NCI-H1048 (cell line): ENCODE measurements around the gene RGS12.
"Not testable (repeated sequence)": the region's sequence is repeated elsewhere in the genome, so short reads cannot be mapped to it uniquely, and the experiment has no call there.

ENCODE experiments used
- DNase-seq: peaks from one replicate; lab custom pipeline; 2025; lab: John Stamatoyannopoulos, UW

Gene RGS12

DNA sequence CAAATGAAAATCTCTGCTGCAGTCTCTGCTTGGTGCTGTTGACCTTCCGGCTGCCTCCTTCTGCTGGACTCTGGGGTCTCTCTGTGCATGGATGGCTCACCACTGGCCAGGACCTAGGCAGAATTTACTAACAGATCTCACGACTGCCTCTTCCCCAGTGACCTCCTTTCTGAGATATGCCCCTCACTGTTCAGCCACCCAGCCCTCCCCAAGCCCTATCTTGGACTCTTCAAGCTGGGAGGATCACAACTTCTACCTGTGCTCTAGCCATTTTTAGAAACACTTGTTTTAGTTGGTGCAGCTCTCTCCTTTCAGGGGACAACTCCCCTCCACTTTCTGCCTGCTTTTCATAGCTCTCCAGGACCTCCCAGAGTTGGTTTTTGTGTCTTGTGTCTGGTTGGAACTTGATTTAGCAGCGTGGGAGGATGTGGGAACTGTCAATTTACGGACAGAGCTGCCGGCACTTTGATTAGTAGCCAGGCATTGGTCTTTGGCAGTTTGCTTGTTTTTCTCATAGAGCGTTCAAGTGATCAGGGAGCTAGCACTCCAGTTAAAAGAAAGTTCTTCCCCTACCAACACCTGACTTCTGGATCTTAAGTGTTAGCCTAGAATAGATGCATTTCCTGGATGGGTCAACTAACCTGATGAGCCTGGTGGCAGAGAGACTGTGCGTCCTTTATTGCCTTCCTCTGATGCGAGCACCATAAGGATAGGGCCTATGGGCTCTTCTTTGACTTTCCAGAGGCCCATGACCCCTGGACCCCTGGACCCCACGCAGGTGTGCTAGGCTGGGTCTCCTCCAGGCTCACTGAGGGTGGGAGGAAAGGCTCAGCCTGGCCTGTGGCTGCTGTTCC lies 6.5 kb downstream of the RGS12 start:
- no peak for DNase-seq

DNA sequence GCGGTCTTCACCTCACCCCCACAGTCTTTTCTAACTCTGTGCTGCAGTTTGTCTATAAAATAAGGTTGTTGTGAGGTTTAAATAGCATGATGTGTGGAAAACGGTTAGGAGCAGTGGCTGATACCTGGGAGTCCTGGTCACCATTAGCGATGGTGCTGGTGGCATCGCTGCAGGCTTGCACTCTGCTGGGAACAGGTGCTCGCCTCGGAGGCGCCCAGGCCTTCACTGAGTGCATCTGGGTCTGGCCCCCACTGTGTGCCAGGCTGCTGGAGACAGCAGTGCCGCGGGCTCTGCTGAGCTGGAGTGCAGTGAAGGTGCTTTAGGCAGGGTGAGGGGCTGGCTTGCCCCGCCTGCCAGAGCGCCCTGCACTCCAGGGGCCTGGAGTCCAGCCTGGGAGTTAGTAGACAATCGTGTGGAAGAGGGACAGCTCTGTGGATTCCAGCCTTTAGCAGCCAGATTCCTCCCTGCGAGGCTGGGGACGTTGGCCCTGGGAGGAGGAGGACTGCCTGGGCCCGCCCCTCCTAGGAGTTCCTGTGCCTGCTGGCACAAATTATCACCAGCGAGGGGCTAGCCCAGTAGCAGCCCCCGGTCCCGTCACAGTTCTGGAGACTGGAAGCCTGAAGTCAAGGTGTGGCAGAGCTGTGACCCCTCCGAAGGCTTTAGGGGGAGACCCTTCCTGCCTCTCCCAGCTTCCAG lies 7.3 kb downstream of the RGS12 start:
- no peak for DNase-seq

DNA sequence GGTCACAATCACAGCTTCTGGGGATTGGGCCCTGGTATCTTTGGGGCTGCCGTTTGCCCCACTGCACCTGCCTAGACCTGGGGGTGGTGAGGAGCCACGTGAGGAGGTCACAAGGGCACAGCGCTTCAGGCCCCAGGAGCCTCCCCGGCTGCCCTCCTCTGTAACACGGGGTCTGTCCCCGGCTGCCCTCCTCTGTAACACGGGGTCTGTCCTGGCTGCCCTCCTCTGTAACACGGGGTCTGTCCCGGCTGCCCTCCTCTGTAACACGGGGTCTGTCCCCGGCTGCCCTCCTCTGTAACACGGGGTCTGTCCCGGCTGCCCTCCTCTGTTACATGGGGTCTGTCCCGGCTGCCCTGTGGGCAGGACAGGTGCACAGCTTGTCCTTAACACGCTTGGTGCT lies 8.1 kb downstream of the RGS12 start:
- not testable (repeated sequence) for DNase-seq

DNA sequence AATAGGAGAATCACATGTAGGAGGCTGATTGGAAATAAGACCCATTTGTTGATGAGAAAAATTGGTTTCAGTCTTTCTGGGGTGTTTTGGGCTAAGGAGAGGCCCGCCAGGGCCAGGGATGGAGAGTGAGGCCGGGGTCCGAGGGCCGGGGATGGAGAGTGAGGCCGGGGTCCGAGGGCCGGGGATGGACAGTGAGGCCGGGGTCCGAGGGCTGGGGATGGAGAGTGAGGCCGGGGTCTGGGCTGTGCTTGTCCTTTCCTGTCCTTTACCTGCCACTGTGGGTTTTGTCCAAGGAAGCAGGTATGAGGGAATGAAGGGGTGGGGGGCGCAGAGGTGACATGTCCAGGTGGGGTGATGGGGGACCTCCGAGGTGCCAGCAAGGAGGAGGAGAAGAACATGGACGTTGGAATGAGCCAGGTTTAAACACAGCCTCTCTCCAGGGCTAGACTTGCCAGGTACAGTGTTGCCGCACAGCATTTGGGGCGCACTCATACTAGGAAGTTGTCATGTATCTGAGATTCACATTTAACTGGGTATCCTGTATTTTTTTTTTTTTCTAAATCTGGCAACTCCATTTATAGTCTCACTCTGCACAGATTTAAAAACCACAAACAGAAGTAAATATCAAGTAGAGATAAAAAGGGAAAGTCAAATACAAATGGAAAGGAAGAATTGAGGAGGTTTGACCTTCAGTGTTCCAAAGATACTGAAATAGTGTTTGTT lies 8.8 kb downstream of the RGS12 start:
- no peak for DNase-seq

DNA sequence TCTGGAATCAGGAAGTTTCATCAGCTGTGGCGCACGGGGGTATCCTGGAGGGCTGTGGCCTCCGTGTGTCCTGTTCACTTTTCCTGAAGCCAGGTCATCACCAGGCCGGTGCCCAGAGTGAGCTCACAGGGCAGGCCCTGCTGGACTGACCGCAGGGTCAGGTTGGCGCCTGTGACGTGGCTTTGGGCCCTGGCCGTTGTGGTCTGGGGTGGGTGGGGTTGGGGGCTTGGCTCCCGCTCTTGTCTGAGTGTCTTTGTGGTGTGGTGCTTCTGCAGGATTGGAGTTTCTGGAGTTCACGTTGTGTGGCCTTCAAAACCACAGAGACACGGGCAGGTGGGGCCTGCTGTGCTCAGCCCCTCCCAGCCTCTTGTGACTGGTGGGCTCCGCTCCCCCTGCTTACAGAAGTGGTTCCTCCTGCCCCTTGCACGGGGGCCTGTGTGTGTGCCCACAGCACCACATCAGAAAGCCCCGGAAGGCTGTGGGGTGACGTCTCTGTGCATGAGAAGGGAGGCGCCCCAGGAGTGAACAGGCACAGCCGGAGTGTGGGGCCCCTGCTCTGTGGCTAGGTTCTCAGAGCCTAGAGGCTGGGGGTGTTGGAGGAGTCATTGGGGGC lies 9.5 kb downstream of the RGS12 start:
- DNase-seq, result no peak

DNA sequence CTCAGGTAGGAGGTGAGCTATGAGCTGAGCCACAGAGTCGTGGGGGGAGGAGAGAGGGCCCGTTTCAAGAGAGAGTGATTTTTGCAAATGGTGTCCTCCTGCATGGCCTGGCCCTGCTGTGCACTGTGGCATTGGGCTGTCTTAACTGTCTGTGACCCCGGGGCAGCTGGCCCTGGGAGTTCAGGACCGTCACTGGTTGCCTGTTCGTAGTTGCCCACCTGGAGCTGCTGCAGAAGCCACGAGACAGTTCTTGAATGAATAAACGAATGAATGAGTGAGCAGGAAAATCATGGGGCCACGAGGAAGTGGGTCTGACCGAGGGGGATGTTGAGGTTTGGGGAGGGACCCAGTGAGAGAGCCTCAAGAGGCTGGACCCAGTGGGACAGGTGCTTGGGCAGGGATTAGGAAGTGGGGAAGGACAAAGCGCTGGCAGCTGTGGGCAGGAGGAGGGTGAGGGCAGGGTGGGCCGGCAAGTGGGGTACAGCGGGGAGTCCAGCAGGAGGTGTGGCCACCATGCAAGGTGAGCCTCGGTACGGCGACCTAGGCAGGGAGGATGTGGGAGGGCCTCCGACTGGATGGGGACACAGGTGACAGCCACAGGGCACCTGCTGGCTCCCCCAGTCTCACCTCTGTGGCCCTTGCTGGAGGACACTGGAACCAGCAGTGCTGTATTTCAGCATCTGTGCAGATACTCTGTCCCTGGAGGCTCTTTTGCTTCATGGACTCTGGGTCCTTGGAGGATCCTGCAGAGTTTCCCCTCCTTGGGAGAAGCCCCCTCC lies 10.2 kb downstream of the RGS12 start:
- DNase-seq, result no peak

DNA sequence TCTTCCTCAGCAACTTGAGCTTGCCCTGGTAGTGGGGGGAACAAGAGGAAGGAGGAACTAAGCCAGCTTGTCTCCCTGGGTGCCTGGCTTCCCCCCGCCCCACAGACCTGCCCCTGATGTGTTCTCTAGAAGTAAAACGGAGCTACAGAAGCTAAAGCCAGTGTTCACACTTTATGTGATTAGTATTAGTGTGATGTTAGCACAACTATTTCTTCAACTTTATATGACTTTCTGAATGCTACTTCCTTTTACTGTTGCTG lies 10.7 kb downstream of the RGS12 start:
- no peak for DNase-seq

DNA sequence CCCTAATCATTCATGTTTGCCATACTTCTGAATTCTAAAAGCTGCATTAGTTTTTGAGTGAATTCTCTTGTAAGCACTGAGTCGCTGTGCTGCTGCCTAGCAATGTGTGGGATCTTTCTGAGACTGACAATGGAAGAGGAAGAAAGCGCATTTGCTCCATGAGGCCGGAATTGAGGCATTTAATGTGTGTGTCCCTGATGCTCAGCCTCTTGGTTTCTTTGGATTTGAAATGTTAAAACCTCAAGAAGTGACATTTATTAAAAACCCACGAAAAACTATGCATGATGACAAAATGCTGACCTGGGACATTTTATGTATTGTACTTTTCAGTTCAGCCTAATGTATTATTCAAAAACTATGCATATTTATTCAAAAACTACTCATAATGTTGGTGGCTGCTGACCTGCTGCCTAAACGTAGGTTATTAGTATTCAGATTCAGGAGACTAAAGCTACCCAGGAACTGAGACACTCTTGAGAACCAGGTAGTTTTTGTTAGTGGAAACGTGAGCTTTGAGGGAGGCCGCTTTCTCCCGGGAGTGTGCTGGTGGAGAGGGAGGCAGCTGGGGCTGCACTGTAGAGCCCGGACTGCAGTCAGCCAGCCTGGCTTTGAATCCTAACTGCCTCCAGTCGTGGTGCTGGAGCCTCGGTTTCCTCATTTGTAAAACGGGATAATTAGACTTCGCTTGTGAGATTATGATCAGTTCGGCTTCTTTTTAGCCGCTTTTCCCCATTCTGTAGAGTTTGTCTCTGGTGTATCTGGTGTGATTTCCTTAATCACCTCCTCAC lies 11.3 kb downstream of the RGS12 start:
- DNase-seq, result no peak

DNA sequence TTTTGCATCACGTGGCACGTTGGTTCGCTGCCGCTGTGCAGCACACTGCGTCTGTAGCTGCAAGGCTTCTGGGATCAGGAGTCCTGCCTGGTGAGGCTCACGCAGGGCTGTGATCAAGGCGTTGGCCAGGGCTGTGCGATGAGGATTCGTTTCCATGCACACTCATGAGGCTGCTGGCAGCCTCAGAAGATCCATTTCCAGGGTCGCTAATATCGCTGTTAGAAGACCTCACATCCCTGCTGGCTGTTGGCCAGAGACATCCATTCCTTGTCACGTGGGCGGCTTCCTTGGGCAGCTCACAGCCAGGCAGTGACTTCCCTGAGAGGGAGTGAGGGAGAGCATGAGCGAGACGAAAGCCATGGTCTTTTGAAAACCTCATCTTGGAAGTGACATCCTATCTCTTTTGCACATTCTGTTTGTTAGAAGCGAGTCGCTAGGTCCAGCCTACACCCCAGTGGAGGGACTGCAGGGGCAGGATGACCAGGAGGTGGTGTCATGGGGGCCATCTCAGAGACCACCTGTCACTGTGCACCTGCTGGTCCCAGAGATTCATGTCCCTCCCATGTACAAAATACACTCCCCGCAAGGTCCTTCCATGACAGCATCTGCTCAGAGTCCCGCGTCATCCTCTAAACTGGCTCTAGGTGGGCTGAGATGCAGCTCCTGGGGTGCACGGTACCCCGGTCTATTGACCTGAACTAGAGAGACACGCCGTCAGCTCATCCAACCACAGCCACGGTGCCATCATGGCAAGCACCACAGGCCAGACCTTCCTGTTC lies 12.2 kb downstream of the RGS12 start:
- DNase-seq, result no peak

DNA sequence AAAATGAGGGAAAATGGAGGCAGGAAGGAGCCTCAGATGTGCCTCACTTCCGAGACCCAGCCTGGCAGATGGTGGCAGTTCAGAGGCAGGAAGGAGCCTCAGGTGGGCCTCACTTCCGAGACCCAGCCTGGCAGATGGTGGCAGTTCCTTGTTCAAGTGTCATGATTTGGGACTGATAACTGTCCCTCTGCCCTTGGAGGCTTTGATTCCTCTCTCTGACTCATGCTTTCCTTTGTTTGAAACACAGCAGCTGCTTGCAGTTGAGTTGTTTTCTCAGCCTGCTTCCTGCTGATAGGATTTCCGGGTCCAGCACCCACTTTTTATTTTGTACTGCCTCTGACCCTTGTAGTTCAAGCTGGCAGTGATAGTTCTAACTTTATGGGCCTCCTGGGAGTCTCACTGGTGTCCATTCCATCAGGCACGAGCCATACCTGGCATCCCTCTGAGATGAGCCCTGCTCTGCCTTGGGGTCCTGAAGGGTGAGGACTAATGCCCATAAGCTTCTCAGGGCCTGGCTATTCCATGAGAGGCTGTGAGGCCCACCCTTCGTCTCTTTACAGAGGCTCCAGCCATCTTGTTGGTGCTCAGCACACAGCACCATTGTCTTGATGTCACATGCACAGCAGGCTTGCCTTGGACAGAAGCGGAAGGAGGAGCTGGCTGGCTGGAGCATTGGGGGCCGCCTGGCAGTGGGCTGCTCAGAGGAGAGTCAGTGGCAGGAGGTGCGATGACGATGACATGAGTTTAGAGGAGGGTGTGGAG lies 13.0 kb downstream of the RGS12 start:
- DNase-seq, result no peak

DNA sequence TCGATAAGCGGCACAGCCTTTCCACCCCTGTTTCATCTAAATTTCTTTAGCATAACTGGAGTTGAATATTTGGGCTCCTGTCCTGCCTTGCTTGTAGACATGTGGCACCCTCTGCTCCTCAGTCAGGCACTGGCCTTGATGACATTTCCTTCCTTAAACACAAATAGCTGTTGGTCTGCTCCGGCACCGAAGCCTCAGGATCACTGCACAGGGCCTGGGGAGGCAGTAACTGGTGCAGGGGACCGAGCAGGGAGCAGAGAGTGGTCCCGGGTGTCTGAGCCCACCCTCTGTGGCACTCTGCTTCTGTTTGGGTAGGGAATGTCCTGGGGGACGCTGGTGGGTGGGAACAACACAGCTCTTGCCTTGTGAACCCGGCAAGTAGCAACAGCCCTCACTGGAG lies 13.6 kb downstream of the RGS12 start:
- no peak for DNase-seq

DNA sequence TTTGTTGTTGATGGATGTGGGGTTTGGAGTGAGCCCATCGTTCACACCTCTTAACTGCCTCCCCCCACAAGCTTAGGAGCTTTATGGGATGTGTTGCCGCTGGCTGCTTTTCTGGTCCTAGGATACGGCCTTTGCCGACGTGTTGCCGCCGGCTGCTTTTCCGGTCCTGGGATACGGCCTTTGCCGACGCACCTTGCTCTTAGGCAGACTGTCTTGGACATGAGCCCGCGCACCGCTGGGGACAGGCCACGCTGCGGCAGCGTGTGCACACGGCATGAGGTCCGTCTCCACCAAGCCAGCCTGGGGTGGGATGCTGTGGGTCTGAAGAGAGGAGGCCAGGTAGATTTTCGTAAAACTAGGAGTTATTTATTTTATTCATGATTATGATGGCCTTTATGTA lies 14.2 kb downstream of the RGS12 start:
- DNase-seq, result no peak

DNA sequence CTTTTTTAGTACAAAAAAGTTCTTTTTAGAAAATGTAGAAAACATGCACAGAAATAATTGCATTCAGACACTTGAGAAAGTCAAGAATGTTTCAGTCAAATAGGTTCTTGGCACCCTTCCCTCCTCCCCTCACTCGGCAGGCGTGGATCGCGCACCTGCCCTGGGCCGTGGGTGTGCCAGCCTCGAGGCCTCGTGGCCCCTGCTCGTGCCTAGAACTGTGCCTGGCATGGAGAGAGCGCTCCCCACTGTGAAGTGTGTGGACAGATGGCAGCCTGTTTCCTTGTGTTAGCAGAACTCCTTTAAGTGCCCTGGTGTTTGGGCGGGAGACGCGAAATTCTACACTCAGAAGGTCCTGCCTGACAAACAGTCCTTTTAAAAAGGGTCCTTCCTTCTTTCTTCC lies 14.7 kb downstream of the RGS12 start:
- no peak for DNase-seq

DNA sequence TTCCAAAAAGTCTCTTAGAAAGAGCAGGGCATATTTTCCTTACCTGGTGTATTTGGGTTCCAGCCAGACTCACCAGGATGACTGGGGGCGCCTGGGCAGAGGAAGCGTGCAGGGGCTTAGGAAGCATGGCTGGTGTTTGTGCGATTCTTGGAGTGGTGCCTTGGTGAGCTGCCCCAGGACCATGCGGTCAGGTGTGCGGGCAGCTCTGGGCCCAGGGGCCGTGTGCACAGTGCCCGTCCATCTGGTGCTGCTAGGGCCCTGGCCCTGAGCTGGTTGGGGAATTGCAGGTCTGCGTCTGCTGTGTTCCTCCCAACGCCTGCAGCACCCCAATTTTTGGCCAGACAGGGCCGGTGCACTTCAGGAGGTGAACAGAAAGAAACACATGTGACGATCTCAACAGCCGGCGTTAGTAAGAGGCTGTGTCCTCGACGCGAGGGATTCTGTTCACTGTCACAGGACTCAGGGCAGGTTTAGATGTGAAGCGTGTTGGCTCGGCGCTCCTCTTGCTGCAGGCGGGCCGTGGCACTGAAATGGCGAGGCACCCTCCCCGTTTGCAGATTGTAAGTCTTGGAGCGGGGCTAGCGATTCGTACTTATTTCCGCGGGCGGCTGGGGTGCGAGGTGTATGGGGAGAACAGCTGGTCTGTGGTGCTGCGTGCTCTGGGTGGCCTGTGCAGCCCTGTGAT lies 15.2 kb downstream of the RGS12 start:
- DNase-seq, result no peak

DNA sequence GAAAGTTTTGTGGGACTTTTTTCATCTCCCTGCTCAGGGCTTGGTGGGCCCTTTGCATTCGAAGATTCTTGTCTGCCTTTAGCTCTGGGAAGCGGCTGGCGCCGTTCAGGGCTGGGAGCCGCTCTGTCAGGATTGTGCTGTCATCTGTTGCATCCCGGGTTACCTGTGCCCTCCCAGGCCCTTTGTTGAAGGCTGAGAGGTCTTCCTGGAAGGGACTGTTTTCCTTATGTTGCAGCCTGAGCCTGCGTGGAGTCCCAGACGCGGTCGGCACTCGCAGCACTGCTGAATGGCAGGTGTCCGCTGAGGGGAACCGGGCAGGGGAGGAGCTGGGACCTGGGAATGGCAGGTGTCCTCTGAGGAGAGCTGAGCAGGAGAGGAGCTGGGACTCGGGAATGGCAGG lies 15.9 kb downstream of the RGS12 start:
- no peak for DNase-seq

DNA sequence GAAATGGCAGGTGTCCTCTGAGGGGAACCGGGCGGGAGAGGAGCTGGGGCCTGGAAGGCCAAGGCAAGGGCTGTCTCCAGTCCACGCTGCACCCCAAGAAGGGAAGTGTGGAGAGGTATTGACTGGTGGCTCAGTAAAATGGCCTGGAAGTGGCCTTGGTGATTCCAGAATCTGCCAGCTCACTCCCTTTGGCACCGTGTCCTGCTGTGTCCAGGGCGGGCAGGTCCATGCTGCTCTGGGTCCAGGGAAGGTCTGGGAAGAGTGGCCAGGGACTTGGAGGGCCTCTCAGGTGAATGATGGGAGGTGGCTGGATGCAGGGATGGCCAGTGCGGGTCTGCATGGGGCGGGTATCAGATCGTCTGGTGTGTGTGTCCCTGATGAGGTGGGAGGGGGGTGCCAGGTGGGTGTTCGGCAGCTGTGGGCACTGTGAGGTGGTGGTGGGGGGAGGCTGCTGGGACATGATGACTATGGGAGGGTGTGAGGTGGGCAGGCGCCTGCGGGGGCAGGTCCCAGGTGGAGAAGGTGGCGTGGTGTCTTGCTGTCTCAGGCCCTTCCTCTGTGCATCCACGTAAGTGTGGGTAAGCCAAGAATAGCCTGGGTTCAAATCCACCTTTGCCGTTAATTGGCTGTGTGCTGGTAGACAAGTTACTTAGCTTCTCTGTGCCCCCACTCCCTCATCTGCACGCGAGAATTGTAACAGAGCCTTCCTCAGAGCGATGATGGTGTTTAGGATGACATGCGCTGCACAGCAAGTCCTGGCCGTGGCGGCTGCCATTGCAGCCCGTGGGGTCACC lies 17.7 kb downstream of the RGS12 start:
- DNase-seq, result no peak

DNA sequence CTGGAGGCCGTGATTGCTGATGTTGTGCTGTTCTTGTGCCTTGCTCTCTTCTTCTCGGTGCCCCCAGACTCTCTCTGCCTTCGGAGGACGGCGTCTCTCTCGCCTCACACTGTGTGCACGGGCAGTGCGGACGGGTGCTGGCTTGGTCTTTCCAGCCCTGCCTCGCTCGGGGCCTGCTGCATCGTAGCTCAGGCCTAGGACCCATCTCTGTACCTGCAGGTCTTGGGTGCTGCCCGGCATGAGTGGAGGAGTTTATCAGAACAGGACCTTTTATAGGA lies 18.2 kb downstream of the RGS12 start:
- DNase-seq, result no peak

DNA sequence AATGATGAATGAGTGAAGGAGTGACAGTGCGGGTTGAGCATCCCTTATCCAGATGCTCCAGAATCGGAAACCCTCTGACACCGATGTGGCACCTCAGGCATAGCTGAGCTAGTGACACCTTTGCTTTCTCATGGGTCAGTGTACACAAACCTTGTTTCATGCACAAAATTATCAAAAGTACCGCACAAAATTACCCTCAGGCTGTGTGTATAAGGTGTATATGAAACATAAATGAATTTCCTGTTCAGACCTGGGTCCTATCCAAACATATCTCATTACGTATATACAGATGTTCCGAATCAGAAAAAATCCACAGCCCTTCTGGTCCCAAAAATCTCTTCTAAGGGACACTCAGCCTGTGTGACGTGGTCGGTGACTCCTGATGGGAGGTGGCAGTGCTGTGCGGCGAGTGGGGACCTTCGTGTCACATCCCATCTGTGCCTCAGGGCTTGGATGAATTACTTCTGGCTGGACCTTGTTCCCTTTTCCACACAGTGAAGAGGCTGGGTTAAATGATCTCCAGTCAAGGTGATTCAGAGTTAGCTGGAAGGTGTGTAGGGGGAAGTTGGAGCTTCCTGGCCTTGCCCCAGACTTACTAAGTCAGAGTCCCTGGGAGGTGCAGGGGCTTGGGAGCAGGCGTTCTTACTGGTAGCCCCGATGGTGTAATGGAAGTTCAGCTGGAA lies 18.8 kb downstream of the RGS12 start:
- DNase-seq, result no peak
